Thyroid gland (tissue), 4 donors: ENCODE data around the gene UBE2H. TPM values are rescaled to one million over a fixed set of nuclear protein-coding genes. Genes with fewer than 3 reads are reported as not detected.

ENCODE experiments used
- DNase-seq, 2 donors: peaks; one replicate each; pipeline ENCODE4 v3.0.0-alpha.2; 2019
- H3K27ac ChIP-seq, 3 donors: fragments of 200-600 bp; sonication (generic); 1 replicate in 2 of 3; 2 replicates in 1 of 3; pipeline ENCODE4 v1.5.1; 2016 to 2019; ENCODE audit warnings: mild to moderate bottlenecking in 1 of 3, moderate library complexity in 1 of 3
- H3K27me3 ChIP-seq: fragments of 200-600 bp; sonication (generic); one replicate; pipeline ENCODE4 v1.5.1; 2019
- H3K36me3 ChIP-seq, 2 donors: fragments of 200-600 bp; sonication (generic); one replicate each; pipeline ENCODE4 v1.5.1; 2016 to 2019
- H3K4me1 ChIP-seq, 2 donors: fragments of 200-600 bp; sonication (generic); one replicate each; pipeline ENCODE4 v1.5.1; 2017 to 2019
- H3K4me3 ChIP-seq, 3 donors: fragments of 200-600 bp; sonication (generic); replicated peaks in 1 of 3; 1 replicate in 2 of 3; 2 replicates in 1 of 3; pipeline ENCODE4 v1.5.1; 2016; ENCODE audit warnings: mild to moderate bottlenecking in 1 of 3
- H3K9me3 ChIP-seq: fragments of 200-600 bp; sonication (generic); one replicate; pipeline ENCODE4 v1.5.1; 2017
- CTCF ChIP-seq, 6 experiments: fragments of 200-600 bp in 3 of 6; fragments of 450-650 bp in 3 of 6; sonication (generic) in 3 of 6; IDR thresholded peaks; one replicate each; pipeline ENCODE4 v1.5.1; 2016 to 2019; ENCODE audit warnings: antibody characterized with exemption in 6 of 6, mild to moderate bottlenecking in 2 of 6, inconsistent platforms in 1 of 6, moderate library complexity in 1 of 6
- POLR2A ChIP-seq, 2 donors: fragments of 450-650 bp; IDR thresholded peaks; one replicate each; pipeline ENCODE4 v1.6.1; 2017; ENCODE audit warnings: antibody characterized with exemption in 2 of 2, mild to moderate bottlenecking in 2 of 2, moderate library complexity in 1 of 2
- WGBS, 2 donors: methylation state at CpG; one replicate each; pipeline ENCODE4 v1.1.5; 2017; 5-methylcytosine and 5-hydroxymethylcytosine counted together
- intact Hi-C: fragments of 100-400 bp; cut with DNase I; formaldehyde crosslinking; loops from one replicate; pipeline ENCODE4 v1.15.1; 2023
- total RNA-seq, 4 donors: library from RNA; depleted of rRNA; stranded (reverse); fragments of >200 nt; gene quantifications; one replicate each; pipeline ENCODE4 v1.2.3, GENCODE V29; 2016

The UBE2H gene
- total RNA-seq, 4 donors from 2014 or later, result 97.7 to 156 (median 122) TPM

- H3K4me3 ChIP-seq, result no peak overlapping the region
- no peaks in the 10 kb centered on the region for H3K27me3 ChIP-seq
- DNase-seq, result no peak
- no peak overlapping the region for H3K27ac ChIP-seq
- H3K36me3 ChIP-seq, result no peaks in the 10 kb centered on the region
- H3K4me1 ChIP-seq, result no peaks in the 10 kb centered on the region
- intact Hi-C loops, result no loop called here
- no peak for TF ChIP-seq POLR2A (IDR thresholded peaks at IDR 0.05)
- no peak for TF ChIP-seq CTCF (IDR thresholded peaks at IDR 0.05)
- no peaks in the 10 kb centered on the region for H3K9me3 ChIP-seq
- 80% methylated on average over 7 to 8 of the region's 8 CpGs for WGBS, 2 donors
Measured at GRCh38 chr7:129990403-129991192, 37.8 kb upstream of the UBE2H start.

GRCh38 chr7:129989466-129989865, 36.7 kb upstream of the UBE2H start:
- H3K4me3 ChIP-seq, result no peak overlapping the region
- intact Hi-C loops, result no loop called here
- no peaks in the 10 kb centered on the region for H3K27me3 ChIP-seq
- H3K36me3 ChIP-seq, result no peaks in the 10 kb centered on the region
- no peak for TF ChIP-seq CTCF (IDR thresholded peaks at IDR 0.05)
- TF ChIP-seq POLR2A (IDR thresholded peaks at IDR 0.05), result no peak
- no peak overlapping the region for H3K27ac ChIP-seq
- H3K9me3 ChIP-seq, result no peaks in the 10 kb centered on the region
- DNase-seq, result no peak
- no peaks in the 10 kb centered on the region for H3K4me1 ChIP-seq
- WGBS, 2 donors, result 48 to 70% methylated on average over 4 of the region's 4 CpGs

DNA sequence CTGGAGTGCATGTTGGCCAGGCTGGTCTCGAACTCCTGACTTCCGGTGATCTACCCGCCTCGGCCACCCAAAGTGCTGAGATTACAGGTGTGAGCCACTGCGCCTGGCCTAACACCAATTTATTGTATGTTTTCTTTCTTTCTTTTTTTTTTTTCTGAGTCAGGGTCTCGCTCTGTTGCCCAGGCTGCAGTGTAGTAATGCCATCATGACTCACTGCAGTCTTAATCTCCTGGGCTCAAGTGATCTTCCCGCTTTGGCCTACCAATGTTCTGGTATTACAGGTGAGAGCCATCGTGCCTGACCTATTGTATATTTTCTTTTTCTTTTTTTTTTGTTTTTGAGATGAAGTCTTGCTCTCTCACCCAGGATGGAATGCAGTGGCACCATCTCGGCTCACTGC, 33.8 kb upstream of the UBE2H start:
- Histone ChIP-seq H3K4me1 (no peaks in the 10 kb centered on the region), H3K4me3 (no peak overlapping the region), H3K27ac (no peak overlapping the region), H3K36me3 (no peaks in the 10 kb centered on the region), H3K9me3 (no peaks in the 10 kb centered on the region), H3K27me3 (no peaks in the 10 kb centered on the region)
- no peak for TF ChIP-seq CTCF (IDR thresholded peaks at IDR 0.05)
- TF ChIP-seq POLR2A (IDR thresholded peaks at IDR 0.05), result no peak
- intact Hi-C loops, result no loop called here
- WGBS, 2 donors, result 94 to 95% methylated on average over 9 of the region's 9 CpGs
- no peak for DNase-seq

DNA sequence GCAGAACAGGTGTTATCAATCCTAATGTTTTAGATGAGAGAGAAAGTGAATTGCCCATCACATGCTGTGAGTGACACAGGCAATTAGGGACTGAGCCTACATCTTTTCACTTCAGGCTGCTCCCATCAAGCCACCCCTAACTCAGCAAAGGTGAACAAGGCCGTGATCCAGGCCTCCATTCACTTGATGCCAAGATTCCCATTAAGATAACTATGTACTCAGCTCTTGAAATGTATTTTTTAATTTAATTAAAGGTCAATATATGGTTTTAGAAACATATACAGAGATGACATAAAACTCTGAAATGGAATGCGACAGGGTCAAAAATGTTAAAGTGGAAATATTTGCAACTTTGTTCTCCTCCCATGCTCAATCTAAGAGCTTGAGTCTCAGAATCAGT, 27.9 kb upstream of the UBE2H start:
- WGBS, 2 donors, result 83 to 92% methylated on average over 2 of the region's 2 CpGs
- no peak overlapping the region for H3K4me3 ChIP-seq
- no peaks in the 10 kb centered on the region for H3K36me3 ChIP-seq
- DNase-seq, result no peak
- H3K27ac ChIP-seq, result no peak overlapping the region
- intact Hi-C loops, result no loop called here
- TF ChIP-seq CTCF (IDR thresholded peaks at IDR 0.05) (no peak), POLR2A (IDR thresholded peaks at IDR 0.05) (no peak)
- H3K27me3 ChIP-seq, result no peaks in the 10 kb centered on the region
- H3K9me3 ChIP-seq, result no peaks in the 10 kb centered on the region
- H3K4me1 ChIP-seq, result no peaks in the 10 kb centered on the region

GRCh38 chr7:129975309-129975708, 22.5 kb upstream of the UBE2H start:
- H3K9me3 ChIP-seq, result no peaks in the 10 kb centered on the region
- no peak overlapping the region for H3K4me3 ChIP-seq
- TF ChIP-seq POLR2A (IDR thresholded peaks at IDR 0.05) (no peak), CTCF (IDR thresholded peaks at IDR 0.05) (no peak)
- H3K27ac ChIP-seq, result peak overlapping the region; percentile 41 to 69 (median 53)
- WGBS, 2 donors, result 30 to 47% methylated on average over 1 of the region's 1 CpG
- no peaks in the 10 kb centered on the region for H3K27me3 ChIP-seq
- DNase-seq, result peak; percentile 46 to 52
- intact Hi-C loops, result no loop called here
- H3K36me3 ChIP-seq, result no peaks in the 10 kb centered on the region
- no peaks in the 10 kb centered on the region for H3K4me1 ChIP-seq
